HG03095 (cell line): ENCODE data around the gene RYR2.

Source experiments
- ATAC-seq: cut with Tn5 transposase; IDR thresholded peaks from one replicate; pipeline ENCODE4 v1.9.1; 2021; ENCODE audit warnings: moderate library complexity; ENCODE audit not compliant: unreplicated experiment

RYR2 gene

GRCh38 chr1:237031480-237031879 is 10.5 kb upstream of the RYR2 start:
- ATAC-seq: no peak

DNA sequence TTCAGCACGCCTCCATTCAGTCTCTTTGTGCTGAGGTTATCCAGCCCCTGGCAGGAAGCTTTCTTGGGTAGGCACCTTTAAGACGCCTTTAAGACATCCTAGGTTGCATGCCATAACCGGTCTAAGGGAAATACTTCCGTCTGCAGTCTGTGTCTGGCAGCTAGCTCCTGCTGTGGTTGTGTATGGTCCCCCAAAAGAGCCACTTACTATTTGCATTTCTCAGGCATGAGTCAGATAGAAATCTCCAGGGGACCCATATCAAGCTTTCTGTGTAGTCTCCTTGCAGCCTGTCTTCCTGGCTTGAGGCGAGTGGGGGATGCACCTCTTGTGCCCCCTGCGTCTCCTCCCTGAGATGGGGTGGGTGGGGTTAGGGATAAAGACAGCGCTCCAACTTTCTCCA is 10.0 kb upstream of the RYR2 start:
- peak; percentile 97 for ATAC-seq

DNA sequence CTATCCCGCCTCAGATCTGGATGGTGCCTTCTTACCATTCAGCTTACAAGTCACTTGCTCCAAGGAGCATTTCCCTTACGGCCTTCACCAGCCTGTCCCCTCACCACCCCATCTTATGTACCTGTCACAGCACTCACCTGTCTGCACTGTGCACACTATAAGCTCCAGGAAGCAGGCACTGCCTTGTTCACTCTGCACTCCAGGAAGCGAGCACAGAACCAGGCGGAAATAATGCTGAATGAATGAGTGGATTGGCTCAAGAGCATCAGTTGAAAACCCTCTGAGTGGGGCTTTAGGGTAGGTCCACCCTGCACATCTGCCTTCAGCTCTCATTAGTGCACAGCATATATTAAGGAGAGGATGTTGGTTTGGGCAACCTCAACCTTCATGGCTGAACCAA is 8.9 kb upstream of the RYR2 start:
- no peak for ATAC-seq

GRCh38 chr1:237033804-237034203 is 8.2 kb upstream of the RYR2 start:
- ATAC-seq: no peak

- ATAC-seq: no peak
Observed at GRCh38 chr1:237035759-237036158, 6.2 kb upstream of the RYR2 start.

GRCh38 chr1:237038211-237038610 is 3.8 kb upstream of the RYR2 start:
- ATAC-seq: no peak

GRCh38 chr1:237040823-237041222 is 1.2 kb upstream of the RYR2 start:
- ATAC-seq: no peak

DNA sequence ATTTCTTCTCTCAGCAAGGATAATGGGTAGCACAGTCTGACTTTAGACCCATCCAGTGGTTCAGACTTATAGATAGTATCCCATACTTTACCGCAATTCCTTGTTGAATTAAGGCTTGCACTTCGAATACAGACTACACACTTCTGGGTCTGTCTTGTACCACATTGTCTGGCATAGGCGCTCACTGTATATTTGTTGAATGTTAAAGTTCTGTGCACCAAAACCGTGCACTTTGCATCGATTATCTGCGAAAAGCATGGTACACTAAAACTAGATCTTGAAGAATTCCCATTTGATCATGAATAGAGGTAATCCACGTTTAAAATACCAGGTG is 556 bp upstream of the RYR2 start:
- ATAC-seq: no peak

- no peak for ATAC-seq
Observed at GRCh38 chr1:237042526-237042891, 525 bp downstream of the RYR2 start.

- no peak for ATAC-seq
Observed at GRCh38 chr1:237042892-237043576, 1.1 kb downstream of the RYR2 start.

GRCh38 chr1:237043846-237044636 is 2.1 kb downstream of the RYR2 start:
- no peak for ATAC-seq

- no peak for ATAC-seq
Observed at GRCh38 chr1:237045278-237046016, 3.5 kb downstream of the RYR2 start.

- ATAC-seq: no peak
Observed at GRCh38 chr1:237048803-237049202, 6.8 kb downstream of the RYR2 start.

DNA sequence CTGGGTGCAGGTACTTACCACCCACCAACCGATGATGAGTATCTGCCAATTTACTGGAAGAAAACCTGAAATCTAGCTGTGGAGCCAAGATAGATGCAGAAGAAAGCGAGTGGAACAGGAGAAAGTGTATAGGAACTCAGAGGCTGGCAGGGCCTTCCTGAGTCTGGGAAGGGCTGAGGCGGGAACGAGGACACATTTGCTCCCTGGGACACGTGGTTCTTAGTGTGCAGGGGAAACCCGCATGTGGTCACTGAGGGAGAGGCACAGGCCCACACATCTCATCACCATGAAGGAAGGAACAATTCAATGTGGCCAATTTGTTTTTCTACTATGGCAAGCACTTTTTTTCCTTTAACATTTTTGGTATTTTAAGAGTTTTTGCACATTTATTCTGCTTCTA is 8.2 kb downstream of the RYR2 start:
- ATAC-seq: no peak

DNA sequence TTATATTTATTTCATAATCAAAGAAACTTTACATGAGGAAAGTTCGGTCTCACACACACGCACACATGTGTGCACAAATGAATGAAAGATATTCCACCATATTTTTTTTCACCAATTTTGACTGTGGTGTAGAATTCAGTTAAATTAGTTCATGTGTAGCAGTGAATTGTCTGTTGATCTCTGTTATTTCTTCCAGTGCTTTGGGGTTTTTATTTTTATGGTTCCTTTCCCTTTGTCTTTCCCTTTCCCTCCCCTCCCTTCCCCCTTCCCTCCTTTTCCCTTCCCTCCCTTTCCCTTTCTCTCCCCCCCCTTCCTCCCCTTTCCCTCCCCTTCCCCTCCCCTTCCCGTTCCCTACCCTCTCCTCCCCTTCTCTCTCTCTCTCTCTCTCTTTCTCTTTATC is 8.9 kb downstream of the RYR2 start:
- ATAC-seq: no peak

GRCh38 chr1:237054313-237054712 is 12.3 kb downstream of the RYR2 start:
- ATAC-seq: no peak

GRCh38 chr1:237058470-237058869 is 16.5 kb downstream of the RYR2 start:
- ATAC-seq: no peak

- no peak for ATAC-seq
Observed at GRCh38 chr1:237059244-237059643, 17.3 kb downstream of the RYR2 start.

DNA sequence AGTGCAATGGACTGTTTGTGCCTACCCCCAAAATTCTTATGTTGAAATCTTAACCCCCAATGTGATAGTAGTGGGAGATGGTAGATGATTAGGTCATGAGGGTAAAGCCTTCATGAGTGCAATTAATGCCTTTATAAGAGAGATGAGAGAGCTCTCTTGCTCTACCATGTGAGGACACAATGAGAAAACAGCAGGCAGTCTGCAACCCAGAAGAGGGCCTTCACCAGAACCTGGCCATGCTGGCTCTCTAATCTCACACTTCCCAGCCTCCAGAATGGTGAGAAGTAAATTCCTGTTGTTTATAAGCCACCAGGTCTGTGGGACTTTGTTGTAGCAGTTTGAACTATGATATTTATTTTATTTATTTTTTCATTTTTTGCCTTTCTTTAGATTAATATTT is 21.0 kb downstream of the RYR2 start:
- no peak for ATAC-seq

GRCh38 chr1:237065903-237066302 is 23.9 kb downstream of the RYR2 start:
- no peak for ATAC-seq

- ATAC-seq: no peak
Observed at GRCh38 chr1:237070519-237070918, 28.5 kb downstream of the RYR2 start.
